Activated CD8-positive, alpha-beta T cell treated with anti-CD3 and anti-CD28 coated beads, Interleukin-2, amount 10 ng/mL, durations not matched to agents 7 days and 5 days (primary cell): Measurements from ENCODE around the gene ASS1. TPM values are rescaled to one million over a fixed set of nuclear protein-coding genes. Genes with fewer than 3 reads are reported as not detected.
A peak's percentile ranks its signal among the peaks of the same experiment; 100 is the strongest.

Experiments
- ATAC-seq: fragments of 150-1000 bp; cut with Tn5 transposase; one replicate; pipeline ENCODE4 v1.10.0; 2021; ENCODE audit warnings: moderate library complexity
- CTCF ChIA-PET: fragments of 350-600 bp; sonication (Branson Sonifier 250); formaldehyde crosslinking; loops from one replicate; lab custom pipeline; 2021; ENCODE audit warnings: antibody characterized with exemption; lab: Charles Lee
- POLR2A ChIA-PET: fragments of 350-600 bp; sonication (Branson Sonifier 250); formaldehyde crosslinking; loops from one replicate; lab custom pipeline; 2021; ENCODE audit warnings: antibody characterized with exemption; lab: Charles Lee
- DNase-seq: peaks from one replicate; pipeline ENCODE4 v3.0.0-alpha.2; 2020
- H3K27ac Mint-ChIP-seq: one replicate; pipeline ENCODE4 v1.8.0; 2021; ENCODE audit warnings: mild to moderate bottlenecking, mixed read lengths
- H3K27me3 Mint-ChIP-seq: one replicate; pipeline ENCODE4 v1.8.0; 2021; ENCODE audit warnings: low read depth, mixed read lengths
- H3K36me3 Mint-ChIP-seq: one replicate; pipeline ENCODE4 v1.8.0; 2021; ENCODE audit warnings: low read depth, mixed read lengths
- H3K4me1 Mint-ChIP-seq: one replicate; pipeline ENCODE4 v1.8.0; 2021; ENCODE audit warnings: low read depth, mixed read lengths
- H3K4me3 Mint-ChIP-seq: one replicate; pipeline ENCODE4 v1.8.0; 2021; ENCODE audit warnings: mild to moderate bottlenecking, mixed read lengths
- H3K9me3 Mint-ChIP-seq: one replicate; pipeline ENCODE4 v1.8.0; 2022; ENCODE audit warnings: mixed read lengths; ENCODE audit not compliant: insufficient read depth
- total RNA-seq, 2 experiments: library from RNA; stranded (reverse); gene quantifications; one replicate each; pipeline ENCODE4 v1.2.3, GENCODE V29; 2021

Gene ASS1
- total RNA-seq, 2 experiments from 2014 or later, result 1.8 to 3.1 TPM

GRCh38 chr9:130451509-130452388 is 7.0 kb downstream of the ASS1 start:
- Mint-ChIP-seq H3K36me3 (no peaks in the 10 kb centered on the region), H3K4me3 (no peak overlapping the region), H3K27ac (no peak overlapping the region), H3K27me3 (no peaks in the 10 kb centered on the region), H3K4me1 (peaks cover 19% of the 10 kb centered on the region), H3K9me3 (no peaks in the 10 kb centered on the region)
- ATAC-seq (peak; percentile 53), DNase-seq (no peak)
- CTCF ChIA-PET, result interaction anchor here (0.8 kb wide), 1 partner anchor 231 kb away, joined by 3 read pairs; no protein-coding TSS in a partner anchor
- POLR2A ChIA-PET, result no interaction called here

DNA sequence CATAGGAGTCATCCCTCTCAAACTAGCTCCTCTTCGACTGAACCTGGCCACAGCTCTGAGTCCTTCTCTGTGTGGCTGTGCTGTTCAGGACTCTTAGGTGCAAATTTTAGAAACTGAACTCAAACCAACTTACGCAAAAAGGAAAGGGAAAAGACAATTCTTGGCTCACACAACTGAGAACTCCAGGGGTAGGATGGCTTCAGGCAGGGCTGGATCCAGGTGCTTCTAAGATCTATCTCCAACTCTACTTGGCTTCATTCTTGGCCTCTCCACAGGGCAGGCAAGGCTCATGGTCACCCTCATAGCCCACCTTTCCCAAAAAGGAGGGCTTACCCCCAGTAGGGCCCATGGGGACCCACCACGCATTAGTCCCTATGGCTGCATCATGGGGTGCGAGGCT is 8.1 kb downstream of the ASS1 start:
- no peak overlapping the region for H3K4me3 Mint-ChIP-seq
- no peaks in the 10 kb centered on the region for H3K36me3 Mint-ChIP-seq
- ChIA-PET POLR2A (no interaction called here), CTCF (interaction anchor here (0.8 to 1.6 kb wide), 2 partner anchors 229 to 230 kb away, joined by 3 to 8 read pairs; no protein-coding TSS in a partner anchor)
- no peak overlapping the region for H3K27ac Mint-ChIP-seq
- no peaks in the 10 kb centered on the region for H3K9me3 Mint-ChIP-seq
- H3K4me1 Mint-ChIP-seq, result peaks cover 15% of the 10 kb centered on the region
- no peak for DNase-seq
- no peaks in the 10 kb centered on the region for H3K27me3 Mint-ChIP-seq
- no peak for ATAC-seq

- ChIA-PET CTCF (interaction anchor here (1.6 kb wide), 1 partner anchor 228 kb away, joined by 8 read pairs; no protein-coding TSS in a partner anchor), POLR2A (no interaction called here)
- H3K4me3 Mint-ChIP-seq, result no peak overlapping the region
- no peak overlapping the region for H3K27ac Mint-ChIP-seq
- ATAC-seq (no peak), DNase-seq (no peak)
- no peaks in the 10 kb centered on the region for H3K27me3 Mint-ChIP-seq
- no peaks in the 10 kb centered on the region for H3K9me3 Mint-ChIP-seq
- H3K36me3 Mint-ChIP-seq, result no peaks in the 10 kb centered on the region
- peaks cover 9% of the 10 kb centered on the region for H3K4me1 Mint-ChIP-seq
These were observed 8.7 kb downstream of the ASS1 start for GRCh38 chr9:130453487-130453886.

DNA sequence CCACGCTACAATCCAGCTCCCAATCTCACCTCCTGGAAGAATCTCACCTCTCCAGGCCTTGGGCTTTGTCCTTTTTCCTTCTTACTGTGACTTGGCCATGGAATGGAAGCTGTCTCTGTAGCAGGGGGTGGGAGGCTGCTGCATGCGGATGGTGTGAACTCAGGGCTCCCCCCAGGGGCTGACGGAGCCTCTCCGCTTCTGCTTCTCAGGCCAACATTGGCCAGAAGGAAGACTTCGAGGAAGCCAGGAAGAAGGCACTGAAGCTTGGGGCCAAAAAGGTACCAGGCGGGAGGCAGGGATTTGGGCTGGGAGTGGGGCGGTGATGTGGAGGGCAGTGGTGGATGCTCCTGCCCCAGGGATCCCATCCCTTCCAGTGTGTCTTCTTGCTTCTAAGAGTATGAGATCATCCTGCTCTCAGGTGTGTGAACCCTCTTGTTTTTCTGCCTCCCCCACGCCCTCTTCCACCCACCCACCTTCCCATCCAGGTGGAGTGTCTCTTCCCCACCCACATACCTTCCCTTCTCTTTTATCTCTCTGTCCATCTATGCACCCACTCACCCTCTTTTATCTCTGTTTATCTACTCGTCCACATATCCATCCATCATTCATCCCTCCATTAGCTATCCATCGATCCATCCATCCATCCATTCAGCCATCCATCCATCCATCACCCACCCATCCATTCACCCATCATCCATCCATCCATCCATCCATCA is 9.5 kb downstream of the ASS1 start:
- H3K4me3 Mint-ChIP-seq, result no peak overlapping the region
- H3K9me3 Mint-ChIP-seq, result no peaks in the 10 kb centered on the region
- ChIA-PET CTCF (interaction anchor here (1.6 kb wide), 1 partner anchor 227 kb away, joined by 8 read pairs; no protein-coding TSS in a partner anchor), POLR2A (no interaction called here)
- no peak for DNase-seq
- no peaks in the 10 kb centered on the region for H3K36me3 Mint-ChIP-seq
- ATAC-seq, result no peak
- peaks cover 5% of the 10 kb centered on the region for H3K4me1 Mint-ChIP-seq
- H3K27ac Mint-ChIP-seq, result no peak overlapping the region
- no peaks in the 10 kb centered on the region for H3K27me3 Mint-ChIP-seq

DNA sequence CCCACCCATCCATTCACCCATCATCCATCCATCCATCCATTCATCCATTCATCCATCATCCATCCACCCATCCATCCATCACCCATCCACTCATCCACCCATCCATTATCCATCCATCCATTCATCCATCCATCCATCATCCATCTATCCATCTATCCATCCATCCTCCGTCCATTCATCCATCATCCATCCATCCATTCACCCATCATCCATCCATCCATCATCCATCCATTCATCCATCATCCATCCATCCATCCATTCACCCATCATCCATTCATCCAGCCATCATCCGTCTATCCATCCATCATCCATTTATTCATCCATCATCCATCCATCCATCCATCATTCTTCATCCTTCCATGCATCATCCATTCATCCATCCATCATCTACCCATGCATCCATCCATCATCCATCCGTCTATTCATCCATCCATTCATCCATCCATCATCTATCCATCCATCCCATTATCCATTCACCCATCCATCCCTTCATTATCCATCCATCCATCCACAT is 10.1 kb downstream of the ASS1 start:
- POLR2A ChIA-PET, result no interaction called here
- H3K4me1 Mint-ChIP-seq, result peaks cover 5% of the 10 kb centered on the region
- H3K27ac Mint-ChIP-seq, result no peak overlapping the region
- CTCF ChIA-PET, result no interaction called here
- no peaks in the 10 kb centered on the region for H3K9me3 Mint-ChIP-seq
- no peaks in the 10 kb centered on the region for H3K36me3 Mint-ChIP-seq
- ATAC-seq (no peak), DNase-seq (no peak)
- no peak overlapping the region for H3K4me3 Mint-ChIP-seq
- no peaks in the 10 kb centered on the region for H3K27me3 Mint-ChIP-seq

- Mint-ChIP-seq H3K36me3 (no peaks in the 10 kb centered on the region), H3K9me3 (no peaks in the 10 kb centered on the region), H3K27me3 (peaks cover 6% of the 10 kb centered on the region), H3K27ac (no peak overlapping the region), H3K4me1 (no peaks in the 10 kb centered on the region), H3K4me3 (no peak overlapping the region)
- DNase-seq (no peak), ATAC-seq (no peak)
- POLR2A ChIA-PET, result no interaction called here
- CTCF ChIA-PET, result interaction anchor here (1.1 kb wide), 1 partner anchor 224 kb away, joined by 4 read pairs; no protein-coding TSS in a partner anchor
These were observed 13.5 kb downstream of the ASS1 start for GRCh38 chr9:130458027-130458803.

DNA sequence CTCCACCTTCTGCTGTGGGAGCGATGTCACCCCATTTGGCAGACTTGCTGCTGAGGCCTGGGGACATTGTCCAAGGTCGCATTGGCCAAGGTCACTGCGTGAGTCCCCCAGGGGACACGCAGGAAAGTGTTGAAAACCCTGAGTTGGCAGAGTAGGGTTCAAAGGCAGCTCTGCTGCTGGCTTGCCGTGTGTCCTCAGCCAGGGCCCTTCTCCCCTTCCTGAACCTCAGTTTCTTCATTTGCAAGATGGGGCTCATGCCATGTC is 14.0 kb downstream of the ASS1 start:
- no peak for ATAC-seq
- ChIA-PET CTCF (interaction anchor here (3.2 kb wide), 1 partner anchor 224 kb away, joined by 51 read pairs; no protein-coding TSS in a partner anchor), POLR2A (no interaction called here)
- Mint-ChIP-seq H3K4me1 (no peaks in the 10 kb centered on the region), H3K36me3 (no peaks in the 10 kb centered on the region), H3K27ac (no peak overlapping the region), H3K4me3 (no peak overlapping the region), H3K9me3 (no peaks in the 10 kb centered on the region), H3K27me3 (peaks cover 6% of the 10 kb centered on the region)
- no peak for DNase-seq

GRCh38 chr9:130459151-130459550 is 14.4 kb downstream of the ASS1 start:
- POLR2A ChIA-PET, result no interaction called here
- ATAC-seq (no peak), DNase-seq (no peak)
- CTCF ChIA-PET, result interaction anchor here (1.3 to 3.2 kb wide), 3 partner anchors 121 to 234 kb away, joined by 3 to 51 read pairs (median 3); partner anchors contain the start of genes EXOSC2 and FUBP3
- no peak overlapping the region for H3K4me3 Mint-ChIP-seq
- H3K9me3 Mint-ChIP-seq, result no peaks in the 10 kb centered on the region
- H3K36me3 Mint-ChIP-seq, result no peaks in the 10 kb centered on the region
- peaks cover 6% of the 10 kb centered on the region for H3K27me3 Mint-ChIP-seq
- no peak overlapping the region for H3K27ac Mint-ChIP-seq
- H3K4me1 Mint-ChIP-seq, result no peaks in the 10 kb centered on the region

DNA sequence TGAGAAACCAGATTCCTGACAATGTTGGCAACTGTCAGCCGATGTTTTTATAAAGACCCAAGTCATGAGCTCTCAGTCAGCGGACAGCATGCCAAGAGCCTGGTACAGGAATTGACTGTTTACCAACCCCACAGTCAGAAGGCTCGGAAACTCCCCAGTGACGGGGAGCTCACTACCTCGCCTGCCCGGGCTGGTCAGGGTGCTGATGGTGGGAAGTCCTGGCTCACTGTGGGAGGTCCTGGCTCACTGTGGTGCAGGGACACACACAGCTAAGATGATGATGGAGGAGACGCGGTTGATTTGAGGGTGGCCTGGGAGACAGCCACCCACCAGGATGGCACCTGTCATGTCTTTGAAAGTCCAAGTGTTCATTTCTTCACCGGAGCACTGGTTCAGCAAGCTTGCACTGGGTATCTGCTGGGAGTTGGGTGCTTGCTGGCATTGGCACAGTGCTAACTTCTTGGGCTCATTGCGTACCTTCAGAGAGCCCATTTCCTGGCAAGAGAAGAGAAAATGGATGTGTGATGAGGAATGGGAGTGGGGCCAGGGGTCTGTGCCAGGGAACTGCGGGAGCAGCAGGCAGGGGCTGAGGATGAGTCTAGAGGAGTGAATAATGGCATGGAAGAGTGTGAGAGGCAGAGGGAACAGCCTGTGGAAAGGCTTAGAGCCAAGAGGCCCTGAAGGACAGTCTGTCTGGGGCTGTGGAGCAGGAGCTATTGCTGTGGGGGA is 15.3 kb downstream of the ASS1 start:
- Mint-ChIP-seq H3K27ac (no peak overlapping the region), H3K9me3 (no peaks in the 10 kb centered on the region), H3K4me3 (no peak overlapping the region), H3K36me3 (no peaks in the 10 kb centered on the region), H3K27me3 (peaks cover 6% of the 10 kb centered on the region), H3K4me1 (no peaks in the 10 kb centered on the region)
- POLR2A ChIA-PET, result interaction anchor here (1.3 kb wide), 1 partner anchor 10 kb away, joined by 4 read pairs; no protein-coding TSS in a partner anchor
- ATAC-seq (no peak), DNase-seq (no peak)
- CTCF ChIA-PET, result interaction anchor here (0.6 to 3.2 kb wide), 10 partner anchors 15 to 241 kb away, joined by 3 to 51 read pairs (median 3); partner anchors contain the start of genes EXOSC2 and FUBP3

DNA sequence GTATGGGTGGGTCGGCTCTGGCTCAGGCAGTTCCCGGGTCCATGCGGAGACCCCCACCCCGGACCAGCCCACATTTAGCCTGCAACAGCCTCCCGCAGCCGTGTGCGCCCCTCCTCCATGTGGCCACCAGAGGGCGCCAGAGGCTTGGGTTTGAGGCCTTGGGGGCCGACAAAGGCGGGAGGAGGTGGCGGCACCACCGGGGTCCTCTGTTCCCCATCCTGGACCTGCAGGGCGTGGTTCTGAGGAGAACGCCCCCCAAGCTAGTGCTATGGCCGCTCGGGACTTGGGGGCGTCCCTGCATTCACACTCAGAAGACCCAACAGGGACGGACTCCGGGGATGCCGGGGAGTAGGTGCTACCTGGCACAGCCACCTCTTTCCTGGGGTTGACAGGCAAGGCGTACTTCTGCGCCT is 16.5 kb downstream of the ASS1 start:
- ATAC-seq (peak; percentile 72), DNase-seq (peak; percentile 74)
- Mint-ChIP-seq H3K9me3 (no peaks in the 10 kb centered on the region), H3K4me1 (no peaks in the 10 kb centered on the region), H3K4me3 (no peak overlapping the region), H3K27ac (no peak overlapping the region), H3K36me3 (no peaks in the 10 kb centered on the region), H3K27me3 (peaks cover 6% of the 10 kb centered on the region)
- CTCF ChIA-PET, result interaction anchor here (0.6 to 3.2 kb wide), 4 partner anchors 13 to 224 kb away, joined by 3 to 51 read pairs (median 5); no protein-coding TSS in a partner anchor
- POLR2A ChIA-PET, result no interaction called here
